HG03354 (cell line): Measurements from ENCODE around the gene NPR1.
"Not testable (repeated sequence)": the region's sequence is repeated elsewhere in the genome, so short reads cannot be mapped to it uniquely, and the experiment has no call there.

Experiments used
- ATAC-seq: cut with Tn5 transposase; IDR thresholded peaks from one replicate; pipeline ENCODE4 v1.9.1; 2021; ENCODE audit warnings: mild to moderate bottlenecking; ENCODE audit not compliant: unreplicated experiment, poor library complexity, severe bottlenecking

Gene NPR1

DNA sequence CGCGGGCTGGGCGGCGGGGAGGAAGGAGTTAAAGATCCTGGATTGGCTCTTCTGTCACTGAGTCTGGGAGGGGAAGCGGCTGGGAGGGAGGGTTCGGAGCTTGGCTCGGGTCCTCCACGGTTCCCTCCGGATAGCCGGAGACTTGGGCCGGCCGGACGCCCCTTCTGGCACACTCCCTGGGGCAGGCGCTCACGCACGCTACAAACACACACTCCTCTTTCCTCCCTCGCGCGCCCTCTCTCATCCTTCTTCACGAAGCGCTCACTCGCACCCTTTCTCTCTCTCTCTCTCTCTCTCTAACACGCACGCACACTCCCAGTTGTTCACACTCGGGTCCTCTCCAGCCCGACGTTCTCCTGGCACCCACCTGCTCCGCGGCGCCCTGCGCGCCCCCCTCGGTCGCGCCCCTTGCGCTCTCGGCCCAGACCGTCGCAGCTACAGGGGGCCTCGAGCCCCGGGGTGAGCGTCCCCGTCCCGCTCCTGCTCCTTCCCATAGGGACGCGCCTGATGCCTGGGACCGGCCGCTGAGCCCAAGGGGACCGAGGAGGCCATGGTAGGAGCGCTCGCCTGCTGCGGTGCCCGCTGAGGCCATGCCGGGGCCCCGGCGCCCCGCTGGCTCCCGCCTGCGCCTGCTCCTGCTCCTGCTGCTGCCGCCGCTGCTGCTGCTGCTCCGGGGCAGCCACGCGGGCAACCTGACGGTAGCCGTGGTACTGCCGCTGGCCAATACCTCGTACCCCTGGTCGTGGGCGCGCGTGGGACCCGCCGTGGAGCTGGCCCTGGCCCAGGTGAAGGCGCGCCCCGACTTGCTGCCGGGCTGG is at the start of gene NPR1:
Gene NPR1, plus strand, starts transcription at position 170 of the 818 bp plus-strand sequence. Its CDS starts 421 bp downstream, at position 591.
- ATAC-seq: peak; percentile 18

DNA sequence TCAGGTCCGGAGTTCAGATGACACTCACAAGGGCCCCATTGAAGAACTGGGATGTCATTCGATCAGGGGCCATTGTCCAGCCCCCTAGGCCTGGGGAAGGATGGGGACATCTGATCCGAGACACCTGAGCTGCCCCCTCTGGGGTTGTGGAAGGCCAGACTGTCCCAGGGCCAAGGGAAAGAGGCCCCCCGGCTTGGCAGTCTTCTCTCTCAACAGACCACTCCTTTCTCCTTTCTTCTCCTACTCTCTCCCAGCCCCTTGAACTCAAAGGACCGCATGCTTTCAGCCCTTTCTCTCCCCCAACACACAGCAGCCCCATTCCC is 49.2 kb upstream of the NPR1 start:
- no peak for ATAC-seq

- no peak for ATAC-seq
These were observed 48.5 kb upstream of the NPR1 start for GRCh38 chr1:153629971-153630370.

DNA sequence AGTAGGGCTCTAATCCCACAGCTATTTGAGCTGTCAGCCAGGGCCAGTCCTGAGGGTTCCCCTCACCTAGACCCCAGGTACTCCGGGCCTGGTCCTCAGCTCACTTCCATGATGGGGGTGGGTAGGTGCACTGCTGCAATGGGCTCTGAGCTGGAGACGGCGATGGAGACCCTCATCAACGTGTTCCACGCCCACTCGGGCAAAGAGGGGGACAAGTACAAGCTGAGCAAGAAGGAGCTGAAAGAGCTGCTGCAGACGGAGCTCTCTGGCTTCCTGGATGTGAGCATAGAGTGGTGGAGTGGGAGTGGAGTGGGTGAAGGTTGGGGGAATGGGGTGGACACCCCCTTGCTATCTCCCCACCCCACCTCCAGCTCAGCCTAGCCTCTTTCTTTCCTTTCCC is 48.1 kb upstream of the NPR1 start:
- no peak for ATAC-seq

DNA sequence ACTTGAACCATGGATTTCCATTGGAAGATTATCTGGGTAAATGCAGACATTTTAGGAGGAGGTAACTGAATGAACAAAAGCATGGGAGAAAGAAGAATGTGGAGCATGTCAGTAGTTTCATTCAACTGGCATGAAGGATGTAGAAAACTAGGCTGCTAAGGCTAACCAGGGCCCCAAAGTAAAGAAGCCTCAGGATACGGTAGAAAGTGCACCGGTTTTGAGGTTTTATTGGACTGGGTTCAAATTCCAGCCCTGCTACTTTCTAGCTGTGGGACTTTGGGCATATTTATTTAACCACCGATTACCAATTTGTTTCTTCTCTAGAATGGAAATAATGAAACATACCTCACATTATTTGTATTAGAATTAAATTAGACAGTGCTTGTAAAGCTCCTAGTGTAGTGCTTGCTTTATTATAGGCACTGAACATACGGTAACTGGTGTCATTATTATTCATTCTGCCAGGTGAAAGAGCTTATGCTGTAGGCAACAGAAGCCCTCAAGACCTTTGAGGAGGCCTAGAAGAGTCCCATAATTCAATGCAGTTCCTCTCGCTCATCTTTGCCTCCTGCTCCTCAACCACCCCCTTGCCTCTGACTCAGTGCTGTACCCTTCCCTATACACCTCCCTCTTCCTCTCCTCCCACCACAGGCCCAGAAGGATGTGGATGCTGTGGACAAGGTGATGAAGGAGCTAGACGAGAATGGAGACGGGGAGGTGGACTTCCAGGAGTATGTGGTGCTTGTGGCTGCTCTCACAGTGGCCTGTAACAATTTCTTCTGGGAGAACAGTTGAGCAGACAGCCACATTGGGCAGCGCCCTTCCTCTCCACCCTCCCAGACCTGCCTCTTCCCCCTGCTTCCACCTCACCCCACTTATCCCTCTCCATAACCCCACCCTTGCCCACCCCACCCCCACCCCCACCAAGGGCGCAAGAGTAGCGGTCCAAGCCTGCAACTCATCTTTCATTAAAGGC is 47.2 kb upstream of the NPR1 start:
- ATAC-seq: no peak

- peak; percentile 1 for ATAC-seq
These were observed 45.2 kb upstream of the NPR1 start for GRCh38 chr1:153633161-153633753.

- ATAC-seq: peak; percentile 91
These were observed 44.5 kb upstream of the NPR1 start, which contains the start of gene CHTOP for GRCh38 chr1:153633754-153634665. TSS of gene CHTOP (plus strand) at chr1:153634066. CDS start at chr1:153636589, 2,523 bp downstream.

GRCh38 chr1:153635872-153636271 is 42.6 kb upstream of the NPR1 start:
- no peak for ATAC-seq

DNA sequence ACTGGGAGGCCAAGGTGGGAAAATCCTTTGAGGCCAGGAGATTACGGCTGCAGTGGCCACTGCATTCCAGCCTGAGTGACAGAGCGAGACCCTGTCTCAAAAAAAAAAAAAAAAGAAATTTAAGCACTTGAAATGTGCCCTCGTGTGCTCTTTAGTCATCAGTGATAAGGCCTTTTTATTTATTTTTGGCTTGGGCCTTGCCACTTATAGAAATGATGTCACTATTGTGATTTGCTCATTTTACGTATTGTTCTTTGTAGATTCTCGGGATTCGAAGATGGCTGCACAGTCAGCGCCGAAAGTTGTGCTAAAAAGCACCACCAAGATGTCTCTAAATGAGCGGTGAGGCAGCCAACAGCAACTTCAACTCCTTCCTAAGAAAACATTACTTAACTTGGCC is 42.2 kb upstream of the NPR1 start:
- ATAC-seq: no peak

DNA sequence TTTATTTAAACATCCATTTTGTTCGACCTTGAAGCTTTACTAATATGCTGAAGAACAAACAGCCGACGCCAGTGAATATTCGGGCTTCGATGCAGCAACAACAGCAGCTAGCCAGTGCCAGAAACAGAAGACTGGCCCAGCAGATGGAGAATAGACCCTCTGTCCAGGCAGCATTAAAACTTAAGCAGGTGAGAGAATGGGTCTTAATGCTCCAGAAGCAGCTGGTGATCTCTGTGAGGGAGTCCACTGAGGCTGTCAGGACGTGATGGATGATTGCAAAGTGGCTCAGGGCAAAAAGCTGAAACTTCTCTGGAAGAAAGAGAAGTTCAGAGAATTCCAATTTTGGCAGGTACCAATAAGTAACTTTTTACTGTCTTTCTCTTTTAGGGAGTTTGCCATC is 40.2 kb upstream of the NPR1 start:
- ATAC-seq: no peak

DNA sequence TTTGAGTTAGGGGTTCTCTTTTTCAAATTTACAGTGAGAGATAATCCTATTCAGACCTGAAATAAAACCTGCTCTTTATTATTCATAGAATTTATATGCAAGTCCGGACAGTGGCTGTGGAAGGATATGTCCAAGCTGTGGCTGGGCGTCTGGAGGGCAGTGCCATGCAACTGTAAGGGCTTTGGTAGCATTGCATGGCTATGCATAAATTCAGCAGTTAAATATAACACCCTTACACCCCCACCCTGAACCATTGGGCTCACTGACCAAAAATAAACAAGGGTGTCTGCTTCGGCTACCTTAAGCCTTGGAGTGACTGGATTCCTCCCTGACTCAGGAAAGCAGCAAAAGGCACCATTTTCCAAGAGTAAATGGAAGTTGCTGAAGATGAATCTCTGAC is 39.2 kb upstream of the NPR1 start:
- no peak for ATAC-seq

DNA sequence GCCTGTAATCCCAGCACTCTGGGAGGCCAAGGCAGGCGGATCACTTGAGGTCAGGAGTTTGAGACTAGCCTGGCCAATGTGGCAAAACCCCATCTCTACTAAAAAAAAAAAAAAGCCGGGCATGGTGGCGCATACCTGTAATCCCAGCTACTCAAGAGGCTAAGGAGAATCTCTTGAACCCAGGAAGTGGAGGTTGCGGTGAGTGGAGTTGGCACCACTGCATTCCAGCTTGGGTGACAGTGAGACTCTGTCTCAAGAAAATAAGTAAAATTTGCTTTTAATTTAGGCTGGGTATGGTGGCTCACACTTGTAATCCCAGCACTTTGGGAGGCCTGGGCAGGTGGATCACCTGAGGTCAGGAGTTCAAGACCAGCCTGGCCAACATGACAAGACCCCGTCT is 38.3 kb upstream of the NPR1 start:
- ATAC-seq: not testable (repeated sequence)

- ATAC-seq: no peak
These were observed 37.6 kb upstream of the NPR1 start for GRCh38 chr1:153640861-153641260.

DNA sequence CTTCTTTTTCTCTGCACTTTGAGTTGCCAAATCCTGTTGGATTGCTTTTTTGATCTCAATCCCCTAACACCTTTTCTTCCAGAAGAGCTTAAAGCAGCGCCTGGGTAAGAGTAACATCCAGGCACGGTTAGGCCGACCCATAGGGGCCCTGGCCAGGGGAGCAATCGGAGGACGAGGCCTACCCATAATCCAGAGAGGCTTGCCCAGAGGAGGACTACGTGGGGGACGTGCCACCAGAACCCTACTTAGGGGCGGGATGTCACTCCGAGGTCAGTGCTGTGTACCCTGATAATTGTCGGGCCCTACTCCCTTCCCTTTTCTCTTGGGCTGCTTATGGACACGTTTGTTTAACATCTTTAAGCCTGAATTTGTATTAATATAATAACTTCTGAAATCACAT is 36.3 kb upstream of the NPR1 start:
- no peak for ATAC-seq

GRCh38 chr1:153643100-153643499 is 35.4 kb upstream of the NPR1 start:
- ATAC-seq: no peak

DNA sequence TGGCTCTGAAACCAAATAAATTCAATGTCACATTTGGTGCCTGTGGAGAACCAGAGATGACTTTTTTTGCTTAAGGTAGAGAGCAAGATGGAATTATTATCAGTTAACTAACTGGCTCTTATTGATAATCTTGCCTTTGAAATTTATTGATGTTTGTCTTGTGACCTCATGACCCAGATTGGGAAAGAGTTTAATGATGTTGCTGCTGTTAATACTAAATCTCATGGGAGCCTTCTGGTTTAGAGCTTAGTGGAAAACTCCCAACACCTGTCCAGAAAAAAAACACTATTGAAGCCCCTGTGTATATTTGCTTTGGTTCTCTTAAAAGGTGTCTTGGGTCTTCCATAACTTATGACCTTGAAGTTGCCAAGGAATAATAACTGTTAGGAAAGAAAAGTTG is 34.7 kb upstream of the NPR1 start:
- no peak for ATAC-seq

DNA sequence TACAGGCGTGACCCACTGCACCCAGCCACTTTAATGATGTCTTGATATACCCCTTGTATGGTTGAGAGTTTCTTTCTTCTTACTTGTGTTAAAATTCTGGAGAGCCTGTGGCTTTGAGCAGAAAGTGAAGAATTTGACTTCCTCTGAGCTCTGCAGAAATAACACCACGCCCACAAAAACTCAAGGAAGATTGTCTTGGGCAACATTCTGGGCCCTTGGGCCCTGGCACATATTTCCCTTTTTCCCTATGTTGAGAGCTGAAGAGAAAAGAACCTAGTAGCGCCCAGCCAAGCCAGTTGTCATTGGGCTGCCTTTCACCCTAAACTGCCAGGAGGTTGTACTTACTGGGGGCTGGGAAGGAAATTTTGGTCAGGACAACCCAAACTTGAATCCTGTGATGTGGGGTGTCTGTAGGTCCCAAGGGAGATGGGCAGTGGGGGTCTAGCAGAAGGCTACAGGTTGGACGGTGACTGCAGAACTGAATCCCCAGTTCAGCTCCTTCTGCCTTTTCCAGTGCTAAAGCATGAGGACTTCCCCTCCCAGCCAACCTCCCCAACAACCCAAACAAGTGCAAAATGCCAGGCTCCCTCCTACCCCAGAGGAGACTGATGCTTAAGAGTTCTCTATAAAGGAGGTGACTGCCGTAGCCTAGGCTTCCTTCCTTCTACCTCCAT is 31.7 kb upstream of the NPR1 start:
- ATAC-seq: no peak

DNA sequence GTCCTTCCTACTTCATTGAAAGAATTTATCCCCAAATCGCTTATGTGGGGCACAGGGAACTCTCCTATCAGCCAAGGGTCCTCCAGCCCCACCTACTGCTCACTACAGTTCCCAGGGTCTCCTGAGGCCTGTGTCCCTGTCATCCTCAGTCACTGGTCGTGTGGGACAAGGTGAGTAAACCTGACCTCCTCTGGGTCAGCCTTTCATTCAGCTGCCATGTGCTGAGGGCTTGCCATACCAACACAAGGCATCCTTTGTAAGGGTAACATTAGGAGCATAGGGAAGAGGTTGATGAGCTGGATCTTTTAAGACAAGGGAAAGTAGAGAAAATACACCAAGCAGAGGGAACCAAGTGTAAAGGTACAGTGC is 31.2 kb upstream of the NPR1 start:
- ATAC-seq: no peak
